HCT116 (cell line): ENCODE results near the gene PRKN.

Experiments
- EZH2phosphoT487 ChIP-seq: fragments of 200-600 bp; IDR thresholded peaks from 2 replicates; pipeline ENCODE4 v1.6.1; 2018; ENCODE audit warnings: antibody characterized with exemption, borderline replicate concordance
- POLR2A ChIP-seq: IDR thresholded peaks from 2 replicates; pipeline ENCODE4 v1.7.0; 2011; ENCODE audit warnings: borderline replicate concordance; ENCODE audit not compliant: insufficient read depth, insufficient read length; ENCODE audit errors: extremely low read depth
- SRF ChIP-seq: IDR thresholded peaks from 2 replicates; pipeline ENCODE4 v1.6.1; 2012; ENCODE audit warnings: low read depth
- YY1 ChIP-seq: IDR thresholded peaks from 2 replicates; pipeline ENCODE4 v1.6.1; 2011; ENCODE audit warnings: low read length, low read depth, moderate library complexity, mild to moderate bottlenecking; ENCODE audit not compliant: insufficient replicate concordance; ENCODE audit errors: extremely low read depth
- TF ChIP-seq, protein P1 (sequence below), 3 experiments: fragments of 200-600 bp in 1 of 3; sonication (generic) in 1 of 3; IDR thresholded peaks in 2 of 3; conservative IDR thresholded peaks in 1 of 3; 2 replicates each; pipeline ENCODE4 v1.5.1; 2012 to 2017; ENCODE audit warnings: low read depth in 2 of 3, low read length in 2 of 3, antibody characterized with exemption in 1 of 3, borderline replicate concordance in 1 of 3, control low read depth in 1 of 3, mild to moderate bottlenecking in 1 of 3, mixed read lengths in 1 of 3, mixed run types in 1 of 3, moderate library complexity in 1 of 3; ENCODE audit not compliant: insufficient read depth in 1 of 3
- TF ChIP-seq, protein P2 (sequence below): IDR thresholded peaks from 2 replicates; pipeline ENCODE4 v1.6.1; 2012; ENCODE audit warnings: low read depth

DNA sequence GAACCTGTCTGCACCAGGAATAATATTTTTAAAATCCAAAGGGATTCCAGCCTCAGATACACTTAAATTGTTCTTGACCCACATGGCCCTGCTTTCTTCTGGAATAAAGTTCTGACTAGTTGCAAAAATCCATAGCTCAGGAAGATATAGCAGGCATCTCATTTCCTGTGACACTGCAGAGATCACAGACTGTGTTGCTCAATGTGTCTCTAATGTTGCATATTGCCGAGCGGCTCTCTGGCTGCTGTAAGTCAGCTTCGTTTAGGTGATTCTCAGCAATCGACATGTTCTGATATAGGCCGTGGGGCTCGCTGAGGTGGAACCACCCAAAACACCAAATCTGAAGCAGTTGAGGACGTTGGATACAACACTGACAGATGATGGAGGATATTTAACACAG, 955.4 kb downstream of the PRKN start:
- no peak for TF ChIP-seq EZH2phosphoT487
- TF ChIP-seq, protein P1, sequence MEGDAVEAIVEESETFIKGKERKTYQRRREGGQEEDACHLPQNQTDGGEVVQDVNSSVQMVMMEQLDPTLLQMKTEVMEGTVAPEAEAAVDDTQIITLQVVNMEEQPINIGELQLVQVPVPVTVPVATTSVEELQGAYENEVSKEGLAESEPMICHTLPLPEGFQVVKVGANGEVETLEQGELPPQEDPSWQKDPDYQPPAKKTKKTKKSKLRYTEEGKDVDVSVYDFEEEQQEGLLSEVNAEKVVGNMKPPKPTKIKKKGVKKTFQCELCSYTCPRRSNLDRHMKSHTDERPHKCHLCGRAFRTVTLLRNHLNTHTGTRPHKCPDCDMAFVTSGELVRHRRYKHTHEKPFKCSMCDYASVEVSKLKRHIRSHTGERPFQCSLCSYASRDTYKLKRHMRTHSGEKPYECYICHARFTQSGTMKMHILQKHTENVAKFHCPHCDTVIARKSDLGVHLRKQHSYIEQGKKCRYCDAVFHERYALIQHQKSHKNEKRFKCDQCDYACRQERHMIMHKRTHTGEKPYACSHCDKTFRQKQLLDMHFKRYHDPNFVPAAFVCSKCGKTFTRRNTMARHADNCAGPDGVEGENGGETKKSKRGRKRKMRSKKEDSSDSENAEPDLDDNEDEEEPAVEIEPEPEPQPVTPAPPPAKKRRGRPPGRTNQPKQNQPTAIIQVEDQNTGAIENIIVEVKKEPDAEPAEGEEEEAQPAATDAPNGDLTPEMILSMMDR (IDR thresholded peaks at IDR 0.05 in 2 of 3, conservative IDR thresholded peaks at IDR 0.05 in 1 of 3; ENCODE audit: borderline replicate concordance in 1 of 3, insufficient read depth in 1 of 3, low read depth in 2 of 3, low read length in 2 of 3): no peak
- TF ChIP-seq POLR2A: no peak
- no peak for TF ChIP-seq YY1
- TF ChIP-seq, protein P2, sequence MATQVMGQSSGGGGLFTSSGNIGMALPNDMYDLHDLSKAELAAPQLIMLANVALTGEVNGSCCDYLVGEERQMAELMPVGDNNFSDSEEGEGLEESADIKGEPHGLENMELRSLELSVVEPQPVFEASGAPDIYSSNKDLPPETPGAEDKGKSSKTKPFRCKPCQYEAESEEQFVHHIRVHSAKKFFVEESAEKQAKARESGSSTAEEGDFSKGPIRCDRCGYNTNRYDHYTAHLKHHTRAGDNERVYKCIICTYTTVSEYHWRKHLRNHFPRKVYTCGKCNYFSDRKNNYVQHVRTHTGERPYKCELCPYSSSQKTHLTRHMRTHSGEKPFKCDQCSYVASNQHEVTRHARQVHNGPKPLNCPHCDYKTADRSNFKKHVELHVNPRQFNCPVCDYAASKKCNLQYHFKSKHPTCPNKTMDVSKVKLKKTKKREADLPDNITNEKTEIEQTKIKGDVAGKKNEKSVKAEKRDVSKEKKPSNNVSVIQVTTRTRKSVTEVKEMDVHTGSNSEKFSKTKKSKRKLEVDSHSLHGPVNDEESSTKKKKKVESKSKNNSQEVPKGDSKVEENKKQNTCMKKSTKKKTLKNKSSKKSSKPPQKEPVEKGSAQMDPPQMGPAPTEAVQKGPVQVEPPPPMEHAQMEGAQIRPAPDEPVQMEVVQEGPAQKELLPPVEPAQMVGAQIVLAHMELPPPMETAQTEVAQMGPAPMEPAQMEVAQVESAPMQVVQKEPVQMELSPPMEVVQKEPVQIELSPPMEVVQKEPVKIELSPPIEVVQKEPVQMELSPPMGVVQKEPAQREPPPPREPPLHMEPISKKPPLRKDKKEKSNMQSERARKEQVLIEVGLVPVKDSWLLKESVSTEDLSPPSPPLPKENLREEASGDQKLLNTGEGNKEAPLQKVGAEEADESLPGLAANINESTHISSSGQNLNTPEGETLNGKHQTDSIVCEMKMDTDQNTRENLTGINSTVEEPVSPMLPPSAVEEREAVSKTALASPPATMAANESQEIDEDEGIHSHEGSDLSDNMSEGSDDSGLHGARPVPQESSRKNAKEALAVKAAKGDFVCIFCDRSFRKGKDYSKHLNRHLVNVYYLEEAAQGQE: no peak
- TF ChIP-seq SRF: no peak
